GM20431 (cell line): ENCODE measurements around the gene ZNF37A.
"Not testable (repeated sequence)": the region's sequence is repeated elsewhere in the genome, so short reads cannot be mapped to it uniquely, and the experiment has no call there.

Experiments
- in situ Hi-C: fragments of 300-500 bp; cut with MseI, MboI; formaldehyde crosslinking; loops from one replicate; pipeline ENCODE4 v1.15.0; 2020; ENCODE audit warnings: low sequenced_read_pairs; ENCODE audit not compliant: unreplicated experiment

The ZNF37A gene

DNA sequence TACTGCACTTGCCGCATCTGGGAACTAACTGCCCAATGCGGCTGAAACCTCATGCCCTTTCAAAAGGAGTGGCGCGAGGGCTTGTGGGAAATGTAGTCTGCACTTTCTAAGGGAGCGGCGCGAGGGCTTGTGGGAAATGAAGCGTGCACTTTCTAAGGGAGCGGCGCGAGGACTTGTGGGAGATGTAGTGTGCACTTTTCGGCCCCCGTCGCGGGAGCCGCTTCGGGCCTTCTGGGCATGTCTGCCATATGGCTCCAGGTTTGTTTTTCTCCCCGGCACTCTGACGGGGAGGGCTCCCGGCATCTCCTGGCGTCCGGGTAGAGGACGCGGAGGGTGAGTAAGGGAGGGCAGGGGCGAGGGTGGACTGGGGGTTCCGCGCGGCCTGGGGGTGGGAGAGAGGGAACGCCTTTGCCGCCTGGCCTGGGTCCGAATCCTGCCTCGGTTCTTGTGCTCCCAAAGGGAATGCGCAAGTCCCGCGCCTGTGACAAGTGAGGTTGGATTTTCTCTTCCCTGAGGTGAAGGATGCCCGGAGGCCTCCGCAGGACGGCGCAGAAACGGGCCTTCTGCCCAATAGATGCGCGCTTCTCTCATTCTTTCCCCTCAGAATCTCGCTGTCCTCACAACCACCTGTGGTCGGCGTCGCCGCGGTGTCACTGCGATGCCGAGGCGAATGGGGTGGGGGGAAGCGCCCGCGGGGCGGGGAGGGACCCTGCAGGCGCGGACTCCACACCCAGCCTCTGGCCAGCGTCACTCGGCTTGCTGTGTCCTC, at the start of gene ZNF37A:
TSS of gene ZNF37A (plus strand) at position 180 of the 769 bp plus-strand sequence. CDS start 2,281 bp downstream, outside the sequence.
- in situ Hi-C loops: no loop called here

DNA sequence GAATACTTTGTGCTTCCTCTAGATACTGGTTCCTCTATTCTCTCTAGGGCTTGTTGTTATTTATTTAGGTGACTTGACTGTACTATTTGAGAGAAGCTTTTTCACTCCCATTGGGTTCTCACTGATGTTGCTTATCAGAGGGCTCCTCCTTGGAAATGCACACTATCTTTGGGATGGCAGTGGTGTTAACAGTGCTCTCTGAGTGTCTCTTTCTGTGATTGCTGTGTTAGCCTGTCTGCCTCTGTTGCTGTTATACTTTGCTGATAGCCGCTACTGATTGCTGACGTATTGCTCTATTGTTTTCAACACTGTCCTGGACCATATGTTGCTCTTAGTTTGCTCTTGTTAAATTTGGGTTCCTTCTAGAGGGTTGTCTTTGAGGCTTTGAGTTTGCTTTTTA, 49.0 kb upstream of the ZNF37A start:
- in situ Hi-C loops: no loop called here

DNA sequence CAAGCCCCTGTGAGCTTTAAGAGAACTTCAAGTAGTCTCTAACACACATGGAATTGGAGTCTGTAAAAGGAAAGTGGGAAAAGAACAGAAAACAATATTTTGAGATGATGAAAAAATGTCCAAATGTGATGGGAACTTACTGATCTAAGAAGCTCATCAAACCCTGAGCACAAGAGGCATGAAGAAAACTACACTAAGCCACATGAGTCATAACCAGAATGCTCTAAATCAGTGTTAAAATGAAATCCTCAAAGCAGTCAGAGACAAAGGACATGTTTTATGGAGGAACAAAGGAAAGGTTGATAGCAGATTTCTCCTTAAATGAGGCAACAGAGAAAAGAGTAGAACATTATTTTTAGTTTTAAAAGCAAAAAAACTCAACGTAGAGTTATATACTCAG, 46.5 kb upstream of the ZNF37A start:
- in situ Hi-C loops: no loop called here

DNA sequence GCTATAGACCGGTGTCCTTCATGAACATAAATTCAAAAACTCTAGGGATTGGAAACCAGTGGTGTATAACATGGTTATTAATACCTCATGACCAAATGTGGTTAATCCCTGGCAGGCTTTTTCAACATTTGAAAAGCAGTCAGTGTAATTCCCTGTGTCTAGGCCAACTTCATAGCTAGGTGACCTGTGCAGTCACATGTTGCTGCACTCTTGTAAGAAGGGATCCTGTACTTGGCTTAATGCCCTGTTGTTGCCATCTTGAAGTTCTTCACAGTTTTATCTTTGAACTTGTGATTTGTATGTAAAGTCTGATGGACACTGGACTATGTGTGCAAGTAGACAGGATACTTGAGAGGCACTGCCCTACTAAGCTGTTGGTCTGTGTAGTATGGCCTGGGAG, 43.9 kb upstream of the ZNF37A start:
- in situ Hi-C loops: no loop called here

DNA sequence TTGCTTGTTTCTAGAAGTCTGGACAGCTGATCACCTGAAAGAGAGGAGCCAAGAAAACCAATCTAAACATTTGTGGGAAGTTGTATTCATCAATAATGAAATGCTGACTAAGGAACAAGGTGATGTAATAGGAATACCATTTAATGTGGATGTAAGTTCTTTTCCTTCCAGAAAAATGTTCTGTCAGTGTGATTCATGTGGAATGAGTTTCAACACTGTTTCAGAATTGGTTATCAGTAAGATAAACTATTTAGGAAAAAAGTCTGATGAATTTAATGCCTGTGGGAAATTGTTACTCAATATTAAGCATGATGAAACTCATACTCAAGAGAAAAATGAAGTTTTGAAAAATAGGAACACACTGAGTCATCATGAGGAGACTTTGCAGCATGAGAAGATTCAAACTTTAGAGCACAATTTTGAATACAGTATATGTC, 39.8 kb upstream of the ZNF37A start:
- in situ Hi-C loops: no loop called here

DNA sequence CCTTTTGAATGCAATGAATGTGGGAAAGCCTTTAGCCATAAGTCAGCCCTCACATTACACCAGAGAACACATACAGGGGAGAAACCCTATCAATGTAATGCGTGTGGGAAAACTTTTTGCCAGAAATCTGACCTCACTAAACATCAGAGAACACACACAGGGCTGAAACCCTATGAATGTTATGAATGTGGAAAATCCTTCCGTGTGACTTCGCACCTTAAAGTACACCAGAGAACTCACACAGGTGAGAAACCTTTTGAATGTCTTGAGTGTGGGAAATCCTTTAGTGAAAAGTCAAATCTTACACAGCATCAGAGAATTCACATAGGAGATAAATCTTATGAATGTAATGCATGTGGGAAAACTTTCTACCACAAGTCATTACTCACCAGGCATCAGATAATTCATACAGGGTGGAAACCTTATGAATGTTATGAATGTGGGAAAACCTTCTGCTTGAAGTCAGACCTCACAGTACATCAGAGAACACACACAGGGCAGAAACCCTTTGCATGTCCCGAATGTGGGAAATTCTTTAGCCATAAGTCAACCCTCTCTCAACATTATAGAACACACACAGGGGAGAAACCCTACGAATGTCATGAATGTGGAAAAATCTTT, 38.8 kb upstream of the ZNF37A start:
- in situ Hi-C loops: not testable (repeated sequence)

DNA sequence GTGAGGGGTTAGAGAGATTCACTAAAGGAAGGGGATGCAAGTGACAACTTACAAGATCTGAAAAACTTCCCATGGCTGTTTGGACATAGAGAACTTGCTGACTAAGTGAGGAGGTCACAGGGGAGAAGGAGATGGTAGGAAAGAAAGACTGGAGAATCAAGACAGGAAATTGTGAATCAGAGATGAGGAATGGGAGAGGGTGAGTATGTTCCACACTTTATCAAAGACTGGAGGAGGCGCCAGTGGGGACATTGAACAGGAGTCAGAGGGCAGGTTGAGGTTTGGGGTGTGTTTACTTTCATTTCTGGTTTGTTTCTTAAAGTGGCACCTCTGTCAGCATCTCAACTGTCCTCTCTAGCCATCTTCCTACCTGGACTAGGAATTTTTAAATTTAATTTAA, 24.5 kb upstream of the ZNF37A start:
- in situ Hi-C loops: not testable (repeated sequence)

DNA sequence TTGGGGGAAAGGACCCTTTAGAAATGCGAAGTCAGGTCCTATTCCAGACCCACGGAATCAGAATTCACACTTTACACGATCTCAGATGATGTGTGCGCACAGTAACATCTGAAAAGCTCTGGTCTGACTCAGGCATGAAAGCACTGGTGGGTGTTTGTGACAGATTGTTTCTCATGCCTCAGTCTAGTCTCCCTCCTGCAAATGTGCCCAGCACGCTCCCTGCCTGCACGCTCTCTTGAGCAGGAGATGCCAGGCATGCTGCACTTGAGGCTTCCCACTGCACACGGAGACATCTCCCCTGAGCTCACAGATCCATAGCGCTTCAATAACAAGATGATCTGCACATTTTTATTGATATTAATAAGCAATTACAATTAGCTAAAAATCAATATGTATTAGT, 23.6 kb upstream of the ZNF37A start:
- in situ Hi-C loops: no loop called here

DNA sequence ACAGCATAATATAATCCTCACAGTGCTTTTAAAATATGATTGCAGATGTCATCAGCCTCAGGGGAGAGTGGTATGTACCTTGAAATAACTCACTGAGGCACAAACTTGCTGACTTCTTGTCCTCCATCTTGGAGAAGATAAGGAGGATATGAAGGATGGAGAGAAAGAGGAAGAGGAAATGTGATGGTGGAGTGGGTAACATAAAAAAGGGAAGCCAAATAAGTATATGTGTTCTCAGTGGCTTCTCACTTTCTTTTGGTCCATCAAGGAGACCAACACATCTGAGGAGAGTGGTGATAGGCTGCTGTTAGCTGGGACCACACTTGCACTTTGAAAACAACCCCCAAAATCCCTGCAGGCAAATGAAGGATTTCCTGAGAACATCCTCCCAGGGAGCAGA, 21.6 kb upstream of the ZNF37A start:
- in situ Hi-C loops: no loop called here

DNA sequence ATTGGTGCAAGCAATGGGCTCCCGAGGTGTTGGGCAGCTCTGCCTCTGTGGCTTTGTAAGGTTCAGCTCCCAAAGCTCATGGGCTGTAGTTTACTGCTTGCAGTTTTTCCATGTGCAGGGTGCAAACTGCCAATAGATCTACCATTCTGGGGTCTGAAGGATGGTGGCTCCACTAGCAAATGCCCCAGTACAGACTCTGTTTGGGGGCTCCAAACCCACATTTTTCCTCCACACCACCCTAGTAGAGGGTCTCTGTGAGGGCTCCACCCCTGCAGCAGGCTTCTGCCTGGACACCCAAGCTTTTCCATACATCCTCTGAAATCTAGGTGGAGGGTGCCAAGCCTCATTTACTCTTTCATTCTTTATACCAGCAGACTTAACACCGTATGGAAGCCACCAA, 17.4 kb upstream of the ZNF37A start:
- in situ Hi-C loops: no loop called here

DNA sequence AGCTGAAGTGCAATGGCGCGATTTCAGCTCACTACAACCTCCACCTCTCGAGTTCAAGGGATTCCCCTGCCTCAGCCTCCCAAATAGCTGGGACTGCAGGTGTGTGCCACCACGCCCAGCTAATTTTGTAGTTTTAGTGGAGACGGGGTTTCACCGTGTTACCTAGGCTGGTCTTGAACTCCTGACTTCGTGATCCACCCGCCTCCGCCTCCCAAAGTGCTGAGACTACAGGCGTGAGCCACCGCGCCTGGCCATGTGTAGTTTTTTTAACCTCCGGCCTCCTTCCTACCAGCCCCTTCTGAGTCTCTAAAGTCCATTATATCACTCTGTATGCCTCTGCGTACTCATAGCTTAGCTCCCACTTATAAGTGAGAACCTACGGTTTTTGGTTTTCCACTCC, 819 bp upstream of the ZNF37A start:
- in situ Hi-C loops: not testable (repeated sequence)

DNA sequence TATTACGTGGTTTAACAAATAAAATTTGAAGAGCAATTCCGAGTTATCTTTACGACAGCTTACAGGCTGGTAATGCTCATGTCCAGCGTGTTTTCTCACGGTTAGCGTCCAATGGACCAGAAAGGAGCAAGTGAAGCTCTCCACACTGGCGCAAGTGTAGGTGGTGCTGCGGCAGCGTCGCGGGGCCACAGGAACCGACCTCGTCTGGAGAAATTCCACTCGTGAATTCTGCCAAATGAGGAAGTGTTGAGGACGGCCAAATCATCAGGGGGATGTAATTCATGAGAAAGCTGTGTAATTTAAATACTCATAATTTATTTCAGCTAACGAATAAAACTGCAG, 350 bp upstream of the ZNF37A start:
- in situ Hi-C loops: no loop called here

DNA sequence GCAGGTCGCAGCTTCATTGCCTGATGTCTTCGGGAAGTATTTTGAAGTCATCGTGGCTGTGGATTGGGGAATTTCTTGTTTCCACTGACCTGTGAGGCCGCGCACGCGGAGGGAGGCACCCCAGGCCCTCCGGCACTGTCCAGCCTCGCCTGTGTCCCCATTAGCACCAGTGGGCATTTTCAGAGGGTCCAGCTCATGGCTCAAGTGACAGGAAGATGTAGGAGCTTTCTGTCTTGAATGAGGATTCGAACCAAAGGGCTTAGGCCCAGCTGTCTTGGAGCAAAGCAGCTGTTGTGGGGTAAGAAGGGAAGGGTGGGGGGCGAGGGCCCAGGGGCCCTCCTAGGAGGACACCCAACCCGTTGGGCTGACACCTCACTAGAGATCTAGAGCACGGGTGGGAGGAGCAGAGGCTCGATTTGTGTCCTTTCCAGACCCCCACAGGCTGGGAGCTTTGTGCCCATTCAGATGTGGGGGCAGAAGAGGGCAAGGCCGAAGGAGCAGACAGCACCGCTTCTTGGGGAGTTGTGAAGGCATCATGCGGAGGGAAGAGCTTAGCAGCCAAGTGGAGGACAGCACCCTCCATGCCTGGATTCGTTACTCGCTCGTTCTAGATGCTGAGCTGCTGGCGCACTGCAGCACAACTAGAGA, 914 bp downstream of the ZNF37A start:
- in situ Hi-C loops: no loop called here

DNA sequence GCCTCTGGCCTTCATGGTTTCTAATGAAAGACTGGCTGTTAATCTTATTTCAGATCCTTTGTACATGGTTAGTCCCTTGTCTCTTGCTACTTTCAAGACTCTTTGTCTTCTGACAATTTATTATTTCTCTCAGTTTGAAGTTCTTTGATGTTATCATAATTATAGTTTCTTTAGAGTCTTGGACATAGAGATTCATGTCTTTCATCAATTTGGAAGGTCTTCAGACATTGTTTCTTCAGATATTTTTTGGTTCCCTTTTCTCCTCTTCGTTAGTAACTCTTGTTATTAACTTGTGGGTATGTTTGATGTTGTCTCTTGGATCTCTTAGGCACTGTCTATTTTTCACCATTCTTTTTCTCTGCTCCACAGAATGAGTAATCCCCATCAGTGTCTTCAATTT, 8.7 kb downstream of the ZNF37A start:
- in situ Hi-C loops: no loop called here

DNA sequence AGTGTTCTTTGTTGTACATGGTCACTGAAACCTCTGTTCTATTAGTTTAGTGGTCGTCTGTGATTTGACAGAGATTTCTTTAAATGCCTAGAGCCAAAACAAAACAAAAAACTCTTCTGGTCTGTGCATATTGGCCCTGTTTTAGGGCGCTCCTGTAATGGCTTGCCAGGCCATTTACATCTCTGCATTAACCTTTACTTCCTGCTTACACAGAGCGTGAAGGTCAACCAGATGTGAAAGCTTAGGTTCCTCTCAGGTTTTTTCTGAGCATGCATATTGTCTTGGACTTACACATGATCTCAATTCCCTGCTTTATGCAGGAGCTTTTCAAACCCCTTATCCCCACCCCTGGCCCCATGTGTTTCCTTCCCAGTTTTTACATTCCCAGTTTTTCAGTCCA, 9.6 kb downstream of the ZNF37A start:
- in situ Hi-C loops: no loop called here

DNA sequence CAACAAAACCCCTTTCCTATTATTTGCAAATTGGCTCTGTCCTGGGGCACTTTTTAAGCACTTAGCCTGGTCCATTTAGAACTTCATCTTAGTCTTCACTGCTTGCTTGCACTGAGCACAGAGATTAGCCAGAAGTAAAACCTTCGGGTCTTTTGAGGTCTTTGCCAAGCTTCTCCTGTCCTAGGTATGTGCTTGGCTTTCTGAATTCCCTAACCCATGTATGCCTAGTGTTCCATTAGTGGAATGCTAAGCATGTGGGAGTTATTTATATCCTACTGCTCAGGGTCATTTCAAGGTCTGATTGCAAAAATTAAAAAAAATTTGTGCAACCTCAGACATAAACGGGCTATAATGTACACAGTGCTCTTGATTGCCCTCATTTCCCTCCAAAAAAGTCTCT, 18.0 kb downstream of the ZNF37A start:
- in situ Hi-C loops: no loop called here

DNA sequence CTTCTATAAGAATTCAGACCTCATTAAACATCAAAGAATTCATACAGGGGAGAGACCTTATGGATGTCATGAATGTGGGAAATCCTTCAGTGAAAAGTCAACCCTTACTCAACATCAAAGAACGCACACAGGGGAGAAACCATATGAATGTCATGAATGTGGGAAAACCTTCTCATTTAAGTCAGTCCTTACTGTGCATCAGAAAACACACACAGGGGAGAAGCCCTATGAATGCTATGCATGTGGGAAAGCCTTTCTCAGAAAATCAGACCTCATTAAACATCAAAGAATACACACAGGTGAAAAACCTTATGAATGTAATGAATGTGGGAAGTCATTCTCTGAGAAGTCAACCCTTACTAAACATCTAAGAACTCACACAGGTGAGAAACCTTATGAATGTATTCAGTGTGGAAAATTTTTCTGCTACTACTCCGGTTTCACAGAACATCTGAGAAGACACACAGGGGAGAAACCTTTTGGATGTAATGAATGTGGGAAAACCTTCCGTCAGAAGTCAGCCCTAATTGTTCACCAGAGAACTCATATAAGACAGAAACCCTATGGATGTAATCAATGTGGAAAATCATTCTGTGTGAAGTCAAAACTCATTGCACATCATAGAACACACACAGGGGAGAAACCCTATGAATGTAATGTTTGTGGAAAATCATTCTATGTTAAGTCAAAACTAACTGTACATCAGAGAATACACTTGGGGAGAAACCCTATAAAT, 24.1 kb downstream of the ZNF37A start:
- in situ Hi-C loops: no loop called here

DNA sequence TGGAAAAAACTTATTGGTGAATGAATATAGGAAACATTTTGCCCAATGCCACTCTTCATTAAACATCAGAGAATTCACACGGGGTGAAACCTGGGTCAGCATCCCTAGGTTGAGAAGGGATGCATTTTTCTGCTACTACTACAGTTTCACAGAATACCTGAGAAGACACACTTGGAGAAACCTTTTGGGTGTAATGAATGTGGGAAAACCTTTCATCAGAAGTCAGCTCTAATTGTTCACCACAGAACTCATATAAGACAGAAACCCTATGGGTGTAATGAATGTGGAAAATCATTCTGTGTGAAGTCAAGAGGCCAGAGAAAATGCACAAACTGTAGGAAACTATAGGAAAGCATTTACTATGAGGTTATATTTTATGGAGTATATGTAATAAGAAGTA, 24.9 kb downstream of the ZNF37A start:
- in situ Hi-C loops: no loop called here

DNA sequence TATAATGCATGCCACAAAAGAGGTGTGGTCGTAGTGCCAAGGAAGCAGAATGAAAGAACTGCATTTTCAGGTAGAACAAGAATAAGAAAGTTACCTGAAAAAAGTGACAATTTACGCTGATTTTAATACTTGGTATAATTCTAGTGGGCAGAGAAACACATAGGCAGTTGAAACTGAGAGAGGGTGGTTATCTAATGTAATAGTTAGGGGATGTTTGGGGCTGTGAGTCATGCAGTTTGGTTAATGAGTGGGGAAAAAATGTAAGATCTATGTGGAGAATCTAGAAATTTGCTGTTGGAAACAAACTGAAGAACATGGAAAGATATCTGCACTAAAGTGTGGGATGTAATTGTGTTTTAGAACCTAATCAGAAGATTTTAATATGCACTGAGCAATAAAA, 33.7 kb downstream of the ZNF37A start:
- in situ Hi-C loops: no loop called here

DNA sequence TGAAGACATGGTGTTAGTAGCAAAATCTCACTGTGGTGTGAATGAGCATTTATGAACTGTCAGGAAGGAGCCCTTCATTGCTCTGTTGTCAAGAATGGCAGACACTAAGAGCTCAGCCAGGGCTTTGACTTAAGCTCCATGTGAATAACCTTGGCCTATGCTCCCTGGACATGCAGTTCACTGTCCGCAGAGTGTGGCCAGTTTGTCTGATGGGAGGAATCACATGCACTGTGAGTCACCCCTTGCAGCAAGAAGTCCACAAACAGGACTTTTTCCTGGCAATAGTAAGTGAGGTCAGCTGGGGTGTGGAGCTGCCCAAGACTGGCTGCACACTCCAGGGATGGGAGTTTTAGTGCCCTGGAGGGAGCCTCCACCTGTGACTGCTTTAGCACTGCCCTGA, 49.5 kb downstream of the ZNF37A start:
- in situ Hi-C loops: no loop called here
